ENCODE results near the gene CTSL.

Gene CTSL

DNA sequence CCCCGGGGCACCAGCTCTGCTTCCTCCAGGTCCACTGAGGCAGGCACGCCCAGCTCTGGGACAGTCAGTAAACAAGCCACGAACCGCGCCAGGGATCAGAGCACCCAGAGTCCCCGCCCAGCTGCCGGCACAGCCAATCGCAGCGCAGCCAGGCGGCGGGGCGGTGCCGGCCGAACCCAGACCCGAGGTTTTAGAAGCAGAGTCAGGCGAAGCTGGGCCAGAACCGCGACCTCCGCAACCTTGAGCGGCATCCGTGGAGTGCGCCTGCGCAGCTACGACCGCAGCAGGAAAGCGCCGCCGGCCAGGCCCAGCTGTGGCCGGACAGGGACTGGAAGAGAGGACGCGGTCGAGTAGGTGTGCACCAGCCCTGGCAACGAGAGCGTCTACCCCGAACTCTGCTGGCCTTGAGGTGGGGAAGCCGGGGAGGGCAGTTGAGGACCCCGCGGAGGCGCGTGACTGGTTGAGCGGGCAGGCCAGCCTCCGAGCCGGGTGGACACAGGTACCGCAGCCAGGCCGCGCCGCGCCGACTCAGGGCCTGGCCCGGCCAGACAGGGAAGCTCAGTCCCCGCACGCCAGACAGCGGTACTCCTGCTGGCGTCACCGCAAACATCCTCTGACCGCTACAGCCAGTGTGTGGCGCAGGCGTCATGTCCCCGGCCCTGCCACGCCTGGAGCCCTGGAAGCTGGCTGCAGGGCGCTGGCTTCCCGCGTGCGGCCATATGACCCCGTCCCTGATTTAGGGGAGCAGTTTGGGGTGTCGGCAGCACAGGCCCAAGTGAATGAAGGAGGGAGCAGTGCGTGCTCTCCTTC lies at the start of gene CTSL:
Gene CTSL, plus strand, starts transcription at position 220 of the 810 bp plus-strand sequence. CDS start 1,485 bp downstream, outside the sequence.
- DNase-seq (ENCODE audit: low spot score) = peak; percentile 95

DNA sequence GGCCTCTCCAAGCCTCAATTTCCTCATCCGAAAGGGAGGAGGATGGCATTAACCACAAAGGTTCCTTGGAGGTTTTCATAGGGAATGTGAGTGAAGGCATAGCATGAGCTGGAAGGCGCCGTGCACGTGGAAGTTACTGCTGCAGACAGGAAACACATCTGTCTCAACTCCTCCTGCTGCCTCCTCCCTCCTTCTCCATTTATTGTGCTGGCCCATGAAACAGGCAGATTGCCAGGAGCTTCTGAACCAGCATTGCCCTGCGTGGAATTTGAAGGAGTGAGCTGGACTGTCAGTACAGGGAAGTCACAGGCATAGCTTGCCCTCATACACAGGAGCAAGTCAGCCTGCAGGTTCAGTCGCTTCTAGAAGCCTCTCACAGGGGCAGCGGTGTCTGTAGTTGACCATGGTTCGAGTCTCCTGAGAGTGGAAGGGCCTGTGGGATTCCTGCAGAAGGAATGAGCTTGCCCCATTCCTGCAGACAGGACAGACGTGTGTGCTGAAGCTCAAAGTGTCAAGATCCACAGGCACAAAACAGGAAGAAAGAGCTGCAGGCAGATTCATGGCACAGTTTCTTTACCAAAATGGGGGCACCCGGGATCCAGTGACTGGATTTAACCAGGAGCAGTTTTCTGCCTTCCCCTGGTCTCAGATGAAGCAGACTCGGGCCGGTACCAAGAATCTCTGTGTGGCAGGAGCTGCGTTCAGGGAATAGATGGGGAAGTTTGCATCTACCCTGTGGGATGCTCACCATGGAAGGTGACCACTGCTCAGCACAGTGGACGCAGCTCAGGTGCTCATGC lies 48.7 kb upstream of the CTSL start:
- DNase-seq (ENCODE audit: low spot score) = no peak

DNA sequence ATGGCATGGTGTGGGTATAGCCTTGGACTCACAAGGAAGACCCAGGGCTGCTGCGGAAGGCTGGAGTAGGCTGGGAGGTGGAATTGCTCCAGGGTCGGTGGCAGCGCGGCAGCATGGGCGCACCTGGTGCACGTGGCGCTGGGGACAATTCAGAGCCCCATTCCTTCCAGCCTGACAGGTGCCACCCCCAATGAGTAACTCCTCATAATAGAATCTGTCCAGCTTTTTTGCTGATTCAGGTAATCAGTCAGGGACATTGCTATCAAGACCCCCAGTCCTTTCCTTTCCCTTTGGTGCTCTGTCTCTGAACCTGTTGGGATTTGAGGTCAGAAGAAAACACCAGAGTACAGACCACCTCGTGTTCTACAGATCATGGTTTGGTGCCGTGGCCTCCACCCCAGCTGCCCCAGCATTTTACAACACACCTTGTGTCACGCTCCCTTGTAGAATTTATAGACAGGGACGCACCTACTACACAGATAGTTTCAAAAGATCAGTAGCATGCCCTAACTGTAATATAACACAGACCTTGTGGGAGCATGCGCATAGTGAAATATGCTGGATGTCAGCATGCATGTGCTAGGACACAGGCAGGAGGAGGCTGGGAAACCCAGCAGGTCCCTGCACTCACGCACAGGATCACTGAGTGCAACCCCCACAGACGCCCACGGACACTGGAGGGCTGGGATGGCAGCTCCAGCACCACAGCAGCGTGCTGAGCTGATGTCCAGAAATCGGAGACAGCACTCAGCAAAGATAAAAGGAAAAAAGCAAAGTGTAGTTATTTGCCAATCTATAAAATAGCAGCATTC lies 47.9 kb upstream of the CTSL start:
- no peak for DNase-seq (ENCODE audit: low spot score)

DNA sequence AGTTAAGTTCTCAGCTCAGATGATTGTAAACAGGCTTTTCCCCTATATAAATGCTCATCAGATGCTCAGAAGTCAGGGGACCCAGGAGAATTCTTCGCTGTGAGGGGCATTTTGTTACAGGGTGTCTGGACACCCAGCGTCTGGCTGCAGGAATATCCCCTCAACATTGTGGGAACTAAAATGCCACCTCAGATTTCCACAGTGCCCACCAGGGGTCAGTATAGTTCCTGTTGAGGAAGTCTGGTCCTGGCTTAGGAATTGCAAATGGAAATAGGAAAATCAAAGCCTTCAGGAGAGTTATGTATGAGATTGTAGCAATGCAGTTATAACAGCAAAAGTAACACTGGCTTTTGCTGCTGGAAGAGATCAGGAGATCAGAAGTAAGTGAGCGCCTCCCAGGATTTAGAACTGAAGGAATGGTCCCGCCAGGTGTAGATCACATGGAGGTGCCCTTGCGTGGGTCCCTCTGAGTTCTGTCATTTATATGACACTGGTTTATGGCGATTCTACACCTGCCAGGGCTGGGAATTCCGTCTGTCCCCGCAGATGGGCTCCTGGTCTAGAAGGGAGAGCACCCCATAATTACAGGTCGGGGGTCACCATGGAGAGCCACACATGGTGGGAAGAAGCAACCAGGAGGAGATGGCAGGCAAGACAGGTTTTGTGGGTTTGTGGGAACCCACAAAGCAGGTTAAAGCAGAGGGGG lies 47.1 kb upstream of the CTSL start:
- DNase-seq (ENCODE audit: low spot score) = peak; percentile 83

DNA sequence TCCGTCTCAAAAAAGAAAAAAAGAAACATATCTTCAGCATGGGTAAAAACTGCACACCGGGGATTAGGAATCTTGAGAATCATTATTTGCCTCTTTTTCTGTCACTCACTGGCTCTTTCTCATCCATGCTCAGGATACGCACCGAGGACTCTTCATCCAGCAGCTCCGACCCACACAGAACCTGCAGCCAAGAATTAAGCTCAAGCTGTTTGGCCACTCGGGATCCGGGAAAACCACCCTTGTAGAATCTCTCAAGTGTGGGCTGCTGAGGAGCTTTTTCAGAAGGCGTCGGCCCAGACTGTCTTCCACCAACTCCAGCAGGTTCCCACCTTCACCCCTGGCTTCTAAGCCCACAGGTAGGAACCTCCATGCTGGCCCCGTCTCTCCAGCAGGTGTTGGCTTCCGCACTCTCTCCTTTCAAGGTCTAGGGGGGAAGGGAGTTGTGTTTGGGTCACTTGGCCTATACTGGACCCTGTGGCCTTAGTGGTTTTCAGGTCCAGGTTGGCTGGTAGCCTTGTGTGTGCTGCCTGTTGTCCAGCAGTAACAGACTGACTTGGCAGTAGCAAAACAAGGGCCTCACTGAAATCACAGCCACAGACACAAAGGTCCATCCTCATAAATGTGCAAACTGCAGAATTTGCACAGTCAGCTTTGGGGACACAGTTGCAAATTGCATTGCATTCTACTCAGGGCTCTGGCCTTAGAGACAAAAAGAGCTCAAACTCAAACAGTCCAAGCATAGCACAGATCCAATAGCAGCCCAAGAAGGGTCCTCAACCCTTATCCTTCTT lies 44.5 kb upstream of the CTSL start:
- no peak for DNase-seq (ENCODE audit: low spot score)

DNA sequence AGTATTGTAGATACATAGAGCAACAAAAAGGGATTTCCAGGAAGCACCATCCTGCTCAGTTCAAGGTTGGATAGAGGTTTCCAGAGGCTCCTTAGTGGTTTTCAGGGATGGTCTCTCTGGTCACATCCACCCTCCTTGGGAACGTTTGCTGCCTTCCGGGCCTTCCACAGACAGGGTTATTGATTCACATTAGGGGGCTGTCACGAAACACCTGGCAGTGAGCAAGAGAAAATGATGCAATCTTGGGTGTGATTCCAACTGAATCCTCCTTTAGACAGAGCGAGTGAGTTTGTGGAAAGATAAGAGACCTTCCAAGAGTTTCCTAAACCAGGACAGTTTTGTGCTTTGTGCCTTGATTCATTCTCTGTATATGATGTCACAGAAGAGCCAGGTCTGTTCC lies 43.8 kb upstream of the CTSL start:
- DNase-seq (ENCODE audit: low spot score) = no peak

DNA sequence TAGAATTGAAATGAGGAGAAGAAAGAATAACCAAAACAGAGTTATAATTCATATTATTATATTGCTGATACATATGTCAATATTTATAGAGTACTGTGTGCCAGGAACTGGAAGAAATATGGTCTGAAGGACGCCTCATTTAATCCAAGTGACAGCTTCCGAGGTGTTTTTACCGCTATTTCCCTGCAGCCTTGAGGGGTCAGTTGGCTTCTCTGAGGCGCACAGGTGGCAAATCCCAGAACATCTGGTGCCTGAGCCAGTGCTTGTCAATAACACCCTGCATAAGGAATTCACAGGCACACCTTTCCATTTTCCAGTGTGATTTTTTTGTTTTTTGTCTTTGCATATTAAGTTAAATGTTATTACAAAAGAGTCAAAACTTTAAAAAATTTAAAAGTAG lies 43.3 kb upstream of the CTSL start:
- no peak for DNase-seq (ENCODE audit: low spot score)

DNA sequence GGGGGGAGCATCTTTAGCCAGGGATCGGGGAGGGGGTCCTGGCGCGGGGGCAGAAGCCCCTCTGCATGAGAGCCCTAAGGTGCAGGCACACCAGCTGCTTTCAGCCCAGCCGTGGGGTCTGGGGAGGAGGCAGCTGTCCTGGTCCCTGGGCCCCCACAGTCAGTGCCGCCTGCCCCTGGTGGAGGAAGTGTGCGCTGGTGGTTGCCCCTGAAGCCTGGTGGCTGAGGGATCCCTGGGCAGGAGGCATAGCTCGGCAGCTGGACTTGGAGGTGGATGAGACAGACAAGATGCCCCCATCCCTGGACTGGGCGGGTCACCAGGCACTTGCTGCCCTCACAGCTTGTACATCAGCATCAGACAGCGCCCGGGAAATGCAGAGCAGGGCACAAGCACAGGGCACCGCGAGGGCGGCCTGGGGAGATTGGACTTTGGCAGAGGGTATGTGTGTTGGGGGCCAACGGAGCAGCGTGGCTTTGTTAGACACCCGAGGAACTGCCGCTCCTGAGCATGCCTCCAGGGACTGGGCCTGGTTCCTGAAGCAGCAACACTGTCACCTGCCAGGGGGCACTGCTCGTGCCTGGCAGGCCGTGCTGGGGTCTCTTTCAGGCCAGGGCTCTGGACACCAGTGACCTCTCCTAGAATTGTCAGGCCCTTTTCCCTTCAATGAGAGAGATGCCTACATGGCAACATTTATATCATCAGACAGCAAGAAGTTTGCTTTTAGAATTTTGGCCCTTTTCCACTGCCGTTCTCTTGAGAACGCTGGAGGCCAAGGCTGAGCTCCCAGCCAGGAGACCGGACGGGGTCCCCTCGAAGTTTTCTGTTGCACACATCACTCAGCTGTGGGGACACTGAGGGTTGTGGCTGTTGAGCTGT lies 41.9 kb upstream of the CTSL start:
- DNase-seq (ENCODE audit: low spot score) = no peak

DNA sequence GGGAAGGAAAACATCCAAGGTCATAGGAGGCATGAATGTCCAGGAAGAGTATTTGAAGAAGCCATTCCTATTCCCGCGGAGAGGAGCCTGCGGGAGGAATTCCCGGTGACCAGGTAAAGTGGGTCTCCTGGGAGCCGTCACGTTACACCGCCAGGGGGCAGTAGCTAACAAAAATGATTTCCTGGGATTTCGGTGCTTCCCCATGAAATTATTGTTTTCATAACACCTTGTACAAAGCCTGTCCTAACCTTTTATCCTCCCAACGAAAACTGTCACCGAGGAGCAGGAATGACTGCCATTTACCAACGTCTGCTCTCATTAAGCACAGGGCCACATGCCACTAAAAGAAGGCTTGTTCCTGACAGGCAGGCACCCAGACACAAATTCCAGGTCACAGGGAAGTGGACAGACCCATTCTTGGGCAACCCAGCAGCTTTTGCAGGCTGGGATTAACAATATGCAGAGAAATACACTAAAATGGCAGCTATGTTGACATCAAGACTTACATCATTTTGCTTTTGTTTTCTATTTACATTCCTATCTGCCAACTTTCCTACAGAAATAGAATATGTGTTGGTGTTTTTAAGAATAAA lies 41.2 kb upstream of the CTSL start:
- DNase-seq (ENCODE audit: low spot score) = peak; percentile 71

DNA sequence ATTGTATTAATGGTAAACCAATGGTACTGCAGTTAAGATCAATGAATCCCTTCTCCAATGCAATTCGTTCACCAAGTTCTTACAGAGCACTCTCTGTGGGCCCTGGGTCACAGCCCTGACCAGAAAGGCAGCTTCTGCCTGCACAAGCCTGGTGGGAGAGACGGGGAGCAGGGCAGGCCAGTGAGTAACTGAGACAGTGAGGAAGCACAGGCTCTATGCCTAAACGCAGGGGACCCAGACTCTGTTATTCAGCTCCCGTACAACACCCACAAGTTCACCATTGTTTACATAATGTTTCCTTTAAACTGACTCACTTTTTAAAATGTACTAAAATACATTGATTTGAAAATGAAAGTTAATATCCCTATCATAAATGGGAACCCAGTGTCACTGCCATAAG lies 40.5 kb upstream of the CTSL start:
- no peak for DNase-seq (ENCODE audit: low spot score)

DNA sequence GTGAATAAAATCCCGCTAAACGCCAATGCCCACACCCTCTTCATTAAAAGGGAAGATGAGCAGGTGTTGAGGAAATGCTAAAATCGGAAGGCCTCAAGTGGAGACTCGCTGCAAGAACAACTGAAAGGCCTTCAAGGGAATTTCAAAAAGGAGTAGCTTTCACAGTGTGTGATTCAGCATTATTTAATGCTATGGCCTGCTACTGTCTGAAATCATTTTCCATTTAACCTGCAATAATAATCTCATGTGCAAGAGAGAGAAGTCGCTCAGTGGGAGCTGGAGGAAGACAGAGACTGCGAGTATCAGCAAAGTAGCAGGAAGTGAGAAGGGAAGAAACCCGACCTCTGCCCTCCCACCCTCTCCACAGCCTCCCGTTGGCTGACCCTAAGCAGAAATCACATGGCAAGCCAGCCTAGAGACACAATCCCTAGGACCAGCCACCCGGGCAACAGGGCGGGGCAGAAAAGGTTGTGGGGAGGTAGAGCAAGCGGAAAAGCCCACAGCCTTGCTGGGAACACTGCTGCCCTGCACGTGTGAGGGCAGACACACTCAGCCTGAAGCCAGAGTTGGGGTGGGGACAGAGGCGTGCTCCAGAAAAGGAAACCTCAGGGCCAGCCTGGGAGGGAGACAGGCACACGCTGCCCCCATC lies 39.9 kb upstream of the CTSL start:
- no peak for DNase-seq (ENCODE audit: low spot score)

DNA sequence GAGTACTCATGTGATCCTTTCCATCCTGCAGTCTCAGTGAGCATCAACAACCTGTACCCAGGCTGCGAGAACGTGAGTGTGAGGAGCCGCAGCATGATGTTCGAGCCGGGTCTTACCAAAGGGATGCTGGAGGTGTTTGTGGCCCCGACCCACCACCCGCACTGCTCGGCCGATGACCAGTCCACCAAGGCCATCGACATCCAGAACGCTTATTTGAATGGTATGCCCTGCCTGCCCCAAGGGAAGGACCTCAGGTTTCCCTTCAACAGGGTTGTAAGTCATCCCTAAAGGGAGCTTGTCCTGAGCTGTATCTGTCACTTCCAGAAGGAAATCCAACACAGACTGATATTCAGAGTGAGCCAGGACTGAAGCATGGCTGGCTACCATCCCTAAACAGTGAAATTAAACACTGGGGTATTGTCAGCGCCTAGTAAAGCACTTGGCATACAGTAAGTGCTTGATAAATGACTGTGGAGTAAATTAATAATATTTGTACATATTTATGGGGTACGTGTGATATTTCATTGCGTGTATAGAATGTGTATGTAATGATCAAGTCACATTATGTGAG lies 39.3 kb upstream of the CTSL start:
- no peak for DNase-seq (ENCODE audit: low spot score)

DNA sequence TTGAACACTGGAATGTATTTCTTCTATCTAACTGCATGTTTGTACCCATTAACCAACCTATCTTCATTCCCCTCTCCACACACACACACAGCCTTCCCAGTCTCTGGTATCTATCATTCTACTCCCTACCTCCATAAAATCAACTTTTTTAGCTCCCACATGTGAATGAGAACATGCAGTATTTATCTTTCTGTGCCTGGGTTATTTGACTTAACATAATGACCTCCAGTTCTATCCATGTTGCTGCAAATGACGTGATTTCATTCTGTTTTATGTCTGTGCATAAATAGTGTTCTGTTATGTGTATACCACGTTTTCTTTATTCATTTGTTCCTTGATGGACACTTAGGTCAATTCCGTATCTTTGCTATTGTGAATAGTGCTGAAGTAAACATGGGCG lies 38.7 kb upstream of the CTSL start:
- DNase-seq (ENCODE audit: low spot score) = no peak

DNA sequence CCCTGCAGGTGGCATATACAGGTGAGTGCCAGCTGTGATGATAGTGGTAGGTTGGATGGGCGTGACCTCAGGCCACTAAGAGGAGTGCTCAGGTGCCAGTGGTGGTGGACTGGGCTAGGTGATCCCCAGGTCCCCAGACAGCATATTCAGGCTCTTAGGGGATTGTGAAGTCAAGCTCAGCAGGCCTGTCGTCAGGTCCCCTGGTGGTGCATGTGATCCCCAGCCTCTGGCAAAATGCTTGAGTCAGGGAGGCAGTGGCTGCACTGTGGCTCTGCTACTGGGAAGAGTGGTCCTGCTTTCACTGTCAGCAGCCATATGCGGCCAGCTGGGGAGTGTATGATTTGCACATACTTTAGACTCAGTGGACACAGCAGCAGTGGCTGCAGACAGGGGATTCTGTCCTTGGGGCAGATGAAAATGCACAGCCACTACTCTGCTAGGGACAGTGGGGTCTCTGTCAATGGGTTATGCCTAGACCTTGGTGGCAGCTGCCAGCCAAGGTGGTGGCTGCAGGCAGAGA lies 31.6 kb upstream of the CTSL start:
- DNase-seq (ENCODE audit: low spot score) = no peak

DNA sequence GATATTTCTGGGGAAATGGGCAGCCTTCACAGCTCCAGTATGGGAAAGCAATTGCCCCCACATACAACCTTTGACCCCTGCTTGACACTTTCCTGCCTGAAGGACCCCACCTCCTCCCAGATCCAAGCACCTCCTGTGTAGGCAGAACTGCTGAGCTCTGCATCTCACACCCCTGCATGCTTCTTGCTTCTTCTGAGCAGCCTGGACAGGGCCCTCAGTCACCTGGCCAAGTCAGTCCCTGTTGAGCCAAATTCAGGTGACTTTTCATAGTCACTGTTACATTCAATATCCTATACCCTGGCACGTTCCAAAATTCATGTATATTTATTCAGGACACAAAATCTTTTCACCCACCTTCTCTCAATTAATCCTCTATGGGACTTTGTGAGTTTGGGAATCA lies 30.4 kb upstream of the CTSL start:
- no peak for DNase-seq (ENCODE audit: low spot score)

DNA sequence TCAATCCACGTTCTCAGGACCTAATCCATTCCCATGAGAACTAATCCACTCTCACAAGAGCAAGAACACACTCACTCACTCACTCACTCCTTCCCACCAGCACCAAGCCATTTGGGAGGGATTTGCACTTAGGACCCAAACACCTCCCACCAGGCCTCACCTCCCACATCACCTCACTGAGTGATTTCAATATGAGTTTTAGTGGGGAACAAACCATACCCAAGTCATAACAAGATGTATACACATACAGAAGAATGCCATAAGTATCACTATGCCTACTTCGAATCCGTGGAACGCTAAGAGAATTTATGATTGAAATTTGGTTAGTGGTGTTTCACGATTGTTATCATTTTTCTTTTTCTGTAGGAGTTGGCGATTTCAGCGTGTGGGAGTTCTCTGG lies 29.3 kb upstream of the CTSL start:
- no peak for DNase-seq (ENCODE audit: low spot score)

DNA sequence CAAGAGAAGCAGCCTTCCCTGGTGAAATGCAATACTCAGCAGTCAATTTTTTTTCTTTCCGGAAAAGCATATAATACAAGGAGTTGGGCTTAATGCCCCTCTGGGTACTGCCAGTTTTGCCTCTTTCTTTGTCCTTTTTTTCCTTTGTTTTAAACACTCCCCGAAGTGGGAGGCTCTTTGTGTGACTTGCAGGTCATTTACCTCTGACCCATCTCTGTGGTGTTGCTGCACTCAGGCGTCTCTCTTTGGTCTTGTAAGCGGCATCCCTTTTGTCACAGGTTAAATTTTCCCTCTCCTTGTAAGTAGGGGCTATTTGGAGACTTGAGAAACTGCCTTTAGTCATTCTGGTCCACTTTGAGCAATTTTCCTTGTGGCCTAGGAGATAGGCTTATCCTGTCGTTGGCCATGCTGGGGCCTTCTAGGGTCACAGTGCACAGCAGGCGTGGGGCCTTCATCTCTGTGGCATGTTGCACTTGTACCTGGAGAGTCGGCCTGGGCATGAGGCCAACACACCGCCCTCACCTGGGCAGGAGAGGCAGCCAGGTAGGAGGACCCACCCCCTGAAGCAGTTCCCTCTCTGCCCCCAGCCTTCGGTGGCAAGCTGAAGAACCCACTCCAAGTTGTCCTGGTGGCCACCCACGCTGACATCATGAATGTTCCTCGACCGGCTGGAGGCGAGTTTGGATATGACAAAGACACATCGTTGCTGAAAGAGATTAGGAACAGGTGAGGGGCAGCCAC lies 27.7 kb upstream of the CTSL start:
- no peak for DNase-seq (ENCODE audit: low spot score)

DNA sequence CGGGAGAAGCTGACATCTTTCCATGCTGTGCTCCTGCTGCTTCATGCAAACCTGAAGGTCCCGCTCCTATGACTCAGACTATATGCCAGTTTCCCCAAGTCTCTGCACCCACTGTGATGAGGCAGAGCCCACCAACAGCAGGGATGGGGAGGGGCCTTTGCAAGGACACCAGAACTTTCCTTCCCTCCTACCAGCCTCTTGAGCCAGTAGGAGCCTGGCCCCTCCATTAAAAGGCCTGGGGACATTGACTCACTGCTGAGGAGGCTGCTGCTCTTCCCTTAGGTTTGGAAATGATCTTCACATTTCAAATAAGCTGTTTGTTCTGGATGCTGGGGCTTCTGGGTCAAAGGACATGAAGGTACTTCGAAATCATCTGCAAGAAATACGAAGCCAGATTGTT lies 26.1 kb upstream of the CTSL start:
- no peak for DNase-seq (ENCODE audit: low spot score)

All from AG08396 (cell line).